ENCODE measurements around the gene DYNC1H1. TPM values are rescaled to one million over a fixed set of nuclear protein-coding genes. Genes with fewer than 3 reads are reported as not detected.

DYNC1H1 gene
- total and polyA plus RNA-seq, 2 donors (not counting 1 experiment from before 2014, with no cell fraction given) = 73.2 to 257 TPM

DNA sequence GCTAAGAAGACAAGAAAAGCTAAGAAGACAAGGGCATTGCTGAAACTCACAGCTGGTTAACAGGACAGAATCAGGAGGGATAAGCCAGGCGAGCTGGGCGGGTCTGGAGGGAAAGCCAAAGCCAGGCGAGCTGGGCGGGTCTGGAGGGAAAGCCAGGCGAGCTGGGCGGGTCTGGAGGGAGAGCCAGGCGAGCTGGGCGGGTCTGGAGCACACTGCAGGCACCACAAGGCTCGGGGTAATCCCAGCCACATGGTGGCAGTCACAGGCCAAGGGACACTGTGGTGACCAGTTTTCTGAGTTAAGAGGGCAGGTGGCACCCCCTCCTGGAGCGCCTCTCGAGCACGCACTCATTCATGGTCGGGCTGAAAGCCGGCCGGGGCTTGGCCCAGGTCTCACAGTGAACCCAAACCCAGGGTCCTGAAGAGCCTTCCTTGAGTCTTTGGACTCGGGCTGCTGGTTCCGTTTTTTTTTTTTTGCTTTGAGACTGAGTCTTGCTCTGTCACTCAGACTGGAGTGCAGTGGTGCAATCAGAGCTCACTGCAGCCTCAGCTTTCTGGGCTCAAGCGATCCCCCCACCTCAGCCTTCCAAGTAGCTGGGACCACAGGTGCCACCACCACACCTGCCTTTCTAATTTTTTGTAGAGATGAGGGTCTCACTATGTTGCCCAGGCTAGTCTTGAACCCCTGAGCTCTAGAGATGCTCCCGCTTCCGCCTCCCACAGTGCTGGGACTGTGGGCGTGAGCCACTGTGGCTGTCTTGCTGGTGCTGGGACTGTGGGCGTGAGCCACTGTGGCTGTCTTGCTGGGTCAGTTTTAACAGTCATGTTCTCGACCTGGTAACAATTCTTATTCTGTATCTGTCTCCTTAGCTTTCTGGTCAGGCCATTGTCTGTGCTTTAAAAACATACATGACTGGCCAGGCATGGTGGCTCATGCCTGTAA lies 82.2 kb downstream of the DYNC1H1 start:
- Histone ChIP-seq H3K36me3 (replicated peaks in 1 of 2; ENCODE audit: control extremely low read depth in 1 of 2, control insufficient read depth in 1 of 2, extremely low read depth in 1 of 2, insufficient read depth in 2 of 2, low read length in 1 of 2) (peaks cover 14 to 78% of the 10 kb centered on the region in 2 experiments), H3K27ac (ENCODE audit: low read length in 2 of 2) (no peak overlapping the region), H2AFZ (ENCODE audit: insufficient read depth, low read depth, low read length, poor library complexity, severe bottlenecking) (no peak overlapping the region), H3K9ac (ENCODE audit: low read length) (no peak overlapping the region), H3K4me3 (ENCODE audit: control extremely low read depth in 1 of 5, extremely low read depth in 1 of 5, insufficient read depth in 1 of 5, low read depth in 2 of 5, low read length in 4 of 5) (no peak overlapping the region), H3K4me1 (ENCODE audit: control insufficient read depth in 2 of 2, insufficient read depth in 2 of 2, low read length in 2 of 2) (no peaks in the 10 kb centered on the region), H3K4me2 (replicated peaks; ENCODE audit: low read depth, low read length, poor library complexity, severe bottlenecking) (no peak overlapping the region), H3K79me2 (ENCODE audit: control insufficient read depth, insufficient read depth, low read length) (no peaks in the 10 kb centered on the region), H3K27me3 (replicated peaks in 1 of 4; ENCODE audit: control extremely low read depth in 1 of 4, control insufficient read depth in 3 of 4, insufficient read depth in 4 of 4, low read length in 3 of 4) (no peaks in the 10 kb centered on the region), H3K9me3 (ENCODE audit: control extremely low read depth in 1 of 3, control insufficient read depth in 2 of 3, insufficient read depth in 1 of 3, low read length in 2 of 3) (no peaks in the 10 kb centered on the region), H4K20me1 (ENCODE audit: control insufficient read depth, insufficient read depth, low read length, poor library complexity, severe bottlenecking) (no peaks in the 10 kb centered on the region)
- ChIA-PET POLR2A (interaction anchor here (0.7 kb wide), 1 partner anchor 273 kb away, joined by 3 read pairs; no protein-coding TSS in a partner anchor), CTCF (interaction anchor here (0.7 to 2.1 kb wide), 11 partner anchors 10 to 340 kb away, joined by 3 to 10 read pairs (median 4); no protein-coding TSS in a partner anchor)
- TF ChIP-seq, protein P1, sequence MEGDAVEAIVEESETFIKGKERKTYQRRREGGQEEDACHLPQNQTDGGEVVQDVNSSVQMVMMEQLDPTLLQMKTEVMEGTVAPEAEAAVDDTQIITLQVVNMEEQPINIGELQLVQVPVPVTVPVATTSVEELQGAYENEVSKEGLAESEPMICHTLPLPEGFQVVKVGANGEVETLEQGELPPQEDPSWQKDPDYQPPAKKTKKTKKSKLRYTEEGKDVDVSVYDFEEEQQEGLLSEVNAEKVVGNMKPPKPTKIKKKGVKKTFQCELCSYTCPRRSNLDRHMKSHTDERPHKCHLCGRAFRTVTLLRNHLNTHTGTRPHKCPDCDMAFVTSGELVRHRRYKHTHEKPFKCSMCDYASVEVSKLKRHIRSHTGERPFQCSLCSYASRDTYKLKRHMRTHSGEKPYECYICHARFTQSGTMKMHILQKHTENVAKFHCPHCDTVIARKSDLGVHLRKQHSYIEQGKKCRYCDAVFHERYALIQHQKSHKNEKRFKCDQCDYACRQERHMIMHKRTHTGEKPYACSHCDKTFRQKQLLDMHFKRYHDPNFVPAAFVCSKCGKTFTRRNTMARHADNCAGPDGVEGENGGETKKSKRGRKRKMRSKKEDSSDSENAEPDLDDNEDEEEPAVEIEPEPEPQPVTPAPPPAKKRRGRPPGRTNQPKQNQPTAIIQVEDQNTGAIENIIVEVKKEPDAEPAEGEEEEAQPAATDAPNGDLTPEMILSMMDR (IDR thresholded peaks at IDR 0.05) = peak; percentile 22
- no peak for TF ChIP-seq EZH2 (IDR thresholded peaks at IDR 0.05; ENCODE audit: borderline replicate concordance, insufficient read depth, low read depth, low read length, poor library complexity, severe bottlenecking)
- H3K27me3 Mint-ChIP-seq = no peaks in the 10 kb centered on the region
- no peak overlapping the region for H3K4me3 Mint-ChIP-seq
- intact Hi-C loops (cut with micrococcal nuclease) = loop anchor here (5.0 kb wide), 2 partner anchors 51 to 339 kb away; no protein-coding TSS in a partner anchor
- ATAC-seq (ENCODE audit: low read depth) (peak; percentile 61), DNase-seq (peak; percentile 41)
- H3K9me3 Mint-ChIP-seq (ENCODE audit: insufficient read depth) = no peaks in the 10 kb centered on the region
- H3K27ac Mint-ChIP-seq = no peak overlapping the region
- 91% methylated on average over 22 of the region's 23 CpGs for WGBS (ENCODE audit: insufficient coverage)
- H3K4me1 Mint-ChIP-seq = no peaks in the 10 kb centered on the region
